ENCODE measurements around the gene SENP8.
A peak's percentile ranks its signal among the peaks of the same experiment; 100 is the strongest.

The SENP8 gene

GRCh38 chr15:72154316-72154715 lies 36.1 kb downstream of the SENP8 start:
- no peak for DNase-seq (ENCODE audit: low read depth)
- H3K4me3 ChIP-seq (ENCODE audit: low read depth, low read length) = no peak overlapping the region
- TF ChIP-seq CTCF (IDR thresholded peaks at IDR 0.05; ENCODE audit: control insufficient read depth, extremely low read depth, insufficient read depth) = no peak

GRCh38 chr15:72155003-72155621 lies 36.9 kb downstream of the SENP8 start:
- peak overlapping the region; percentile 53 for H3K4me3 ChIP-seq (ENCODE audit: low read depth, low read length)
- no peak for TF ChIP-seq CTCF (IDR thresholded peaks at IDR 0.05; ENCODE audit: control insufficient read depth, extremely low read depth, insufficient read depth)
- peak; percentile 96 for DNase-seq (ENCODE audit: low read depth)

DNA sequence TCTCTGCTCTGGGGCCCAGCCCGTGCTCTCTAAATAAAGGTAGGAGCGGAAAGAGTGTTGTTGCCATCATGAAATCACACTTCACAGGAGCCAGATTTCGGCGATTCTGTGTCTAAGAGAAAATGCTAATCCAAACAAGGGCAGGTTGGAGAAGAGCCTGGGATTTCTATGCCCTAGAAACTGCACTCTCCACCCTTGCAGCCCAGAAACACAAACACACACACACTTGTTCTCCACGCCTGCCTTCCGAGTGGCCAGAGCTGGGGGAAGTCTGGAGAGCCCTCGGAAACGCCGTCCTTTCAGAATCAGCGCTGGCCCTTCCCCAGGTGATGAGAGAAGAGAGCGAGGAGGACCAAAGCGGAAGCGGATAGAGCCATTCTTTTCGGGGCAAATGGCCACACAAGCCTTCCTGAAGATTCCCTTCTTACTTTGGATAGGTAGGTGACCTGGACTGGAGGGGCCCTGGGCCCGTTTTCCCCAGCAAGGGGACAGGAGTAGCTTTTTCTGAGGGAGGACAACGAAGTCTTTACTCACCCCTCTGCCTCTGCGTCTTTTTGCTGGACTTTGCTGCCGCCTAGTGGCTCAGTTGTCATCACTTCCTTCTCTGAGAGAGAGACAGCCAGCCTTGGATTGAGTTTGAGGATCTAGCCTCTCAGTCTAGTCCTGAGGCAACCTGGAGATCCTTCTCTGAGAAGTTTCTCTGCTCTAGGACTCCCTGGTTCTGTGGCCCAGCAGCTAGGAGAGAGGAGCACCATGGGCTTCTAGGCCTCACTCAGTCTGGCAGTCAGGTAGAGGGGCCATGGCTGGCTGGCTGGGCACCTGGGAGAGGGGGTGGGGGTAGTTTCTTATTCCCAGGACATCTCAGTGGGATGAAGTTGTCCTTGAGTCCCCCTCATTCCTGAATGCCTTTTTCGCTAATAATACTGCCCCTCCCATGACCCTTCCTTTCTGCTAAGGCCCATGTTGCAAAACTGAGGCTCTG lies 37.7 kb downstream of the SENP8 start:
- H3K4me3 ChIP-seq (ENCODE audit: low read depth, low read length) = peak overlapping the region; percentile 53
- TF ChIP-seq CTCF (IDR thresholded peaks at IDR 0.05; ENCODE audit: control insufficient read depth, extremely low read depth, insufficient read depth) = peak; percentile 97

DNA sequence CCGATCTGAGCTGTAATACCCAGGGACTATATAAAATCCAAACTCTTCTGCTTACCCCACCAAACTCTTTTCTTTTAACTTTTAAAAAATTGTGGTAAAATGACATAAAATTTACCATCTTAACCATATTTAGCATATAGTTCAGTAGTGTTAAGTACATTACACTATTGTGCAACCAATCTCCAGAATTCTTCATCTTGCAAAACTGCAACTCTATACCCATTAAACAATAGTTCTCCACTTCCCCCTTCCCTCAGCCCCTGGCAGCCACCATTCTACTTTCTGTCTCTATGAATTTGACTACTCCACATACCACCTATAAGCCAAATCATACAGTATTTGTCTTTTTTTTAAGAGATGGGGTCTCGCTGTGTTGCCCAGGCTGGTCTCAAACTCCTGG lies 38.7 kb downstream of the SENP8 start:
- no peak for TF ChIP-seq CTCF (IDR thresholded peaks at IDR 0.05; ENCODE audit: control insufficient read depth, extremely low read depth, insufficient read depth)
- no peak overlapping the region for H3K4me3 ChIP-seq (ENCODE audit: low read depth, low read length)
- DNase-seq (ENCODE audit: low read depth) = no peak

More for the DNA sequence above, 37.7 kb downstream of the SENP8 start:
- peak; percentile 62 for DNase-seq (ENCODE audit: low read depth)

GRCh38 chr15:72160696-72161245 lies 42.6 kb downstream of the SENP8 start:
- no peak for DNase-seq (ENCODE audit: low read depth)
- TF ChIP-seq CTCF (IDR thresholded peaks at IDR 0.05; ENCODE audit: control insufficient read depth, extremely low read depth, insufficient read depth) = no peak
- H3K4me3 ChIP-seq (ENCODE audit: low read depth, low read length) = no peak overlapping the region

DNA sequence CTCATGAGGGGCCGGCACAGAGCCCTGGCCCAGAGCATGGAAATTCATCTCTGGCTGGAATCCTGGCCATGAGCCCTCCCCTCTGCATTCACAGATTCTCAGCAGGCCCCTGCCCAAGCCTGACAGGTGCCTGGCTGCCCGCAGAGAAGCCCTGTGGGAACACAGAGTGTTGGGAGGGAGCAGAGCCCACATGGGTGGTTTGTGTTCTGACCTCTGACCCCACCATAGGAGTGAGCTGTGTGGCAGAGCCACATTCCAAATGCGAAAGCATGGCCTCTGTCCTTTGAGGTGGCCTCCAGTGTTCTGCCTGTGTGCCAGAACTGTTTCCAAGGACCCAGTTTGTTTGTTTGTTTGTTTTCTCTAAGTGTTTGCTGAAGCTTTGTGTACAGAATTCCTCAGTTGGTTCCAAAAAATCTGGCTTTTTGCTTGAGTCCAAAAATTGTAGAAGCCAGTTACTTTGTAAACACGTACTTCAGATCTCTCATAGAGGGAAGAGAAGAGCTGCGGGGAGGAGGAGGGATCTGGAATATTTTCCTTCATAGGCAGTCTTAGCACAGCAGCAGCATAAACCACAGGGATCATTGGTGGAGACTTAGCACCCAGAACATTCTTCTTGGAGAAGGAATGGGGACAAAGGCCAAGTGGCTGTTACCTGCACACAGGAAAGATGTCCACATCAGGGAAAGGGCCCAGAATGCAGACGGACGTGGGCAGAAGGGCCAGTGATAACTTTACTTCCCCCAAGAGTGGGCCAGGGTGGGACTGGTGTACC lies 43.3 kb downstream of the SENP8 start:
- no peak for TF ChIP-seq CTCF (IDR thresholded peaks at IDR 0.05; ENCODE audit: control insufficient read depth, extremely low read depth, insufficient read depth)
- DNase-seq (ENCODE audit: low read depth) = no peak
- no peak overlapping the region for H3K4me3 ChIP-seq (ENCODE audit: low read depth, low read length)

Data from LNCaP clone FGC (cell line).